MCF 10A (cell line): ENCODE data around the gene INTS11. TPM values are rescaled to one million over a fixed set of nuclear protein-coding genes. Genes with fewer than 3 reads are reported as not detected.
A peak's percentile ranks its signal among the peaks of the same experiment; 100 is the strongest.

Experiments
- BruUV-seq: library from RNA; stranded (reverse); fragments of 400-500 nt; replicated peaks from 2 replicates; lab custom pipeline; 2021; lab: Mats Ljungman, UMichigan
- CTCF ChIA-PET: fragments of 300-600 bp; sonication (Branson Sonifier 250); formaldehyde crosslinking; extraction: SDS; loops from one replicate; lab custom pipeline; 2021; ENCODE audit warnings: antibody characterized with exemption, inconsistent platforms; lab: Yijun Ruan, JAX
- POLR2A ChIA-PET: fragments of 300-600, 350-650 bp; sonication (Branson Sonifier 250); formaldehyde crosslinking; extraction: SDS; loops from one replicate; lab custom pipeline; 2020; ENCODE audit warnings: antibody characterized with exemption, inconsistent platforms; lab: Yijun Ruan, JAX
- DNase-seq: peaks from one replicate; pipeline ENCODE4 v3.0.0-alpha.2; 2018; ENCODE audit not compliant: unreplicated experiment
- H3K27ac Mint-ChIP-seq: one replicate; pipeline ENCODE4 v1.8.0; 2022; ENCODE audit warnings: mild to moderate bottlenecking, low read depth, mixed read lengths; ENCODE audit not compliant: unreplicated experiment
- H3K27me3 Mint-ChIP-seq: one replicate; pipeline ENCODE4 v1.8.0; 2022; ENCODE audit warnings: mixed read lengths; ENCODE audit not compliant: insufficient read depth, unreplicated experiment
- H3K36me3 Mint-ChIP-seq: one replicate; pipeline ENCODE4 v1.8.0; 2022; ENCODE audit warnings: mild to moderate bottlenecking, moderate library complexity, mixed read lengths; ENCODE audit not compliant: insufficient read depth, unreplicated experiment
- H3K4me1 Mint-ChIP-seq: one replicate; pipeline ENCODE4 v1.8.0; 2022; ENCODE audit warnings: mixed read lengths; ENCODE audit not compliant: insufficient read depth, unreplicated experiment
- H3K4me3 Mint-ChIP-seq: one replicate; pipeline ENCODE4 v1.8.0; 2022; ENCODE audit warnings: mild to moderate bottlenecking, moderate library complexity, mixed read lengths; ENCODE audit not compliant: unreplicated experiment
- H3K9me3 Mint-ChIP-seq: one replicate; pipeline ENCODE4 v1.8.0; 2022; ENCODE audit warnings: mixed read lengths; ENCODE audit not compliant: unreplicated experiment
- intact Hi-C: fragments of 100-400 bp; cut with micrococcal nuclease; formaldehyde crosslinking; loops from 2 replicates; pipeline ENCODE4 v1.14.1; 2022
- total RNA-seq: library from RNA; stranded (reverse); gene quantifications from 2 replicates; pipeline ENCODE4 v1.2.3, GENCODE V29; 2022
- TF ChIP-seq, protein P1 (sequence below): fragments of 200-600 bp; IDR thresholded peaks from one replicate; pipeline ENCODE4 v1.8.0; 2022; ENCODE audit warnings: antibody characterized with exemption, mild to moderate bottlenecking; ENCODE audit not compliant: unreplicated experiment

The INTS11 gene
- total RNA-seq, 1 experiment from 2014 or later, result 122 TPM

DNA sequence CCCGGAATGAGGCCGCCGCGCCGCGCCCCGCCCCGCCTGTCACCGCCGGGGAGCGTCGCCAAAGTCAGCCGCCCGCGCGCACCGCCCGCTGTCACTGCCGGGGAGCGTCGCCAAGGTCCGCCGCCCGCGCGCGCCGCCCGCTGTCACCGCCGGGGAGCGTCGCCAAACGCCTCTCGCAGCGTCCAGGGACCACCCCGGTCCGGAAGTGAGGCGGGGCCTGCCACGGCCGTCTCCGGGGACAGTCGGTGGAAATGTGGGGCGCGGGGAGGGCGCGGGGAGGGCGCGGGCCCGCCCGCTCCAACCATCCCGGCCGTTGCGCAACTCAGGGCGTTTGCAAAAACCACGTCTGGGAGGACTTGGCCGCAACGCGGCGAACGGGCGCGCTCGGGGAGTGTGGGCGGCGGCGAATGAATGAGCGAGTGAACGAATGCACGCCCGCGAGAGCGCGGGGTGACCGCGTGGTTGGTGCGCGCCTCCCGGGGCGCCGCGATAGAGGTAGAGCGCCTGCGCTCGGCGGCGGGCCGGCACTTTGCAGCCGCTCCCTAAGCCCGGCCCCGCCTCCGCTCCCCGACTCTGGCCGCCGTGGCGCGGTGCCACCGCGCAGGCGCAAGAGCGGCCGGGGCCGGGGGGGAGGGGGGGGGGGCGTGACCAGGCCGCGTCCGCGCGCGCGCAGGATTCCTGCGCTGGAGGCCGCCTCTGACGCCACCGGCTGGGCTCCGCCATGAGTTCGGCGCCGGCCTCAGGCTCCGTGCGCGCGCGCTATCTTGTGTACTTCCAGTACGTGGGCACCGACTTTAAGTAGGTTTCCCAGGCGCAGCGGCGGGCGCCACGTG, 16.3 kb downstream of the INTS11 start, which contains the start of the genes ACAP3 and PUSL1:
Gene ACAP3 (minus strand): TSS at position 8 of the 833 bp plus-strand sequence. CDS start 115 bp downstream, outside the sequence.
Gene PUSL1 (plus strand): TSS at position 675 of the 833 bp plus-strand sequence. CDS start 47 bp downstream, at position 722.
- BruUV-seq, result no TSS peak
- H3K4me1 Mint-ChIP-seq, result peaks cover 23% of the 10 kb centered on the region
- CTCF ChIA-PET, result no interaction called here
- intact Hi-C loops, result loop anchor here (1.0 kb wide), 1 partner anchor 40 kb away; no protein-coding TSS in a partner anchor
- TF ChIP-seq, protein P1, sequence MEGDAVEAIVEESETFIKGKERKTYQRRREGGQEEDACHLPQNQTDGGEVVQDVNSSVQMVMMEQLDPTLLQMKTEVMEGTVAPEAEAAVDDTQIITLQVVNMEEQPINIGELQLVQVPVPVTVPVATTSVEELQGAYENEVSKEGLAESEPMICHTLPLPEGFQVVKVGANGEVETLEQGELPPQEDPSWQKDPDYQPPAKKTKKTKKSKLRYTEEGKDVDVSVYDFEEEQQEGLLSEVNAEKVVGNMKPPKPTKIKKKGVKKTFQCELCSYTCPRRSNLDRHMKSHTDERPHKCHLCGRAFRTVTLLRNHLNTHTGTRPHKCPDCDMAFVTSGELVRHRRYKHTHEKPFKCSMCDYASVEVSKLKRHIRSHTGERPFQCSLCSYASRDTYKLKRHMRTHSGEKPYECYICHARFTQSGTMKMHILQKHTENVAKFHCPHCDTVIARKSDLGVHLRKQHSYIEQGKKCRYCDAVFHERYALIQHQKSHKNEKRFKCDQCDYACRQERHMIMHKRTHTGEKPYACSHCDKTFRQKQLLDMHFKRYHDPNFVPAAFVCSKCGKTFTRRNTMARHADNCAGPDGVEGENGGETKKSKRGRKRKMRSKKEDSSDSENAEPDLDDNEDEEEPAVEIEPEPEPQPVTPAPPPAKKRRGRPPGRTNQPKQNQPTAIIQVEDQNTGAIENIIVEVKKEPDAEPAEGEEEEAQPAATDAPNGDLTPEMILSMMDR, result no peak
- peaks cover 38% of the 10 kb centered on the region for H3K36me3 Mint-ChIP-seq
- POLR2A ChIA-PET, result no interaction called here
- peak within 1 kb of the TSS; percentile 63 for H3K27ac Mint-ChIP-seq
- no peaks in the 10 kb centered on the region for H3K9me3 Mint-ChIP-seq
- no peaks in the 10 kb centered on the region for H3K27me3 Mint-ChIP-seq
- H3K4me3 Mint-ChIP-seq, result peak within 1 kb of the TSS; percentile 81
- DNase-seq, result peak; percentile 90

DNA sequence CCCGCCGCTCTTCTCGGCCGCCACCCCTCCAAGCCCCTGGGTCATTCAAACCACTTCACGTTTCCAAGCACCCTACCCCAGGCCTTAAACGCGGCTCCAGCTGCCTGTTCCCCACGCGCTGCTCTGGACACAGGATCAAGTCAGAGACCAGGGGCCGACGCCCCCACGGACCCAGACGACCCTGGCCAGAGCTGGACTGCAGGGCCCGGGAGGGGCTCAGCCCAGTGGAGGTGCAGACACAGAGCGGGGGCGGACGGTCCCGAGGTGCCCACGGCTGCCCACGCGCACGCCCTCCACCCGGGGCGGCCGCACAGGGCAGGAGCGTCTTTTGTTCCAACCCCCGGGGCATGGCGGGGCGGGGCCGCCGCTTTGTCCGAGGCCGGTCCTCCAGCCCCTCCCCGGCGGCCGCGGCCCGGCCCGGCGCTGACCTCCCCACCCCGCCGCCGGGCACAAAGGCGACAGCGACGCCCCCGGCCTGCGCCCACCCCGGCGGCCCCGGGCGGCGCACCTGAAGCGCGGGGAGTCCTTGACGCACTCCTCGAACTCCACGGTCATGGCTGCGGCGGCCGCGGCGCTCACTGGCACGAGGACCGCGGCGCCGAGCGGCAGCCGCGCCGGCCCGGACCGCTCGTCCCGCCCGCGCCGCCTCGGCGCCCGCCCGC, 17.1 kb downstream of the INTS11 start:
- Mint-ChIP-seq H3K27me3 (no peaks in the 10 kb centered on the region), H3K9me3 (no peaks in the 10 kb centered on the region), H3K27ac (peak overlapping the region; percentile 63), H3K4me3 (peak overlapping the region; percentile 81), H3K36me3 (peaks cover 32% of the 10 kb centered on the region), H3K4me1 (peaks cover 23% of the 10 kb centered on the region)
- ChIA-PET CTCF (interaction anchor here (0.7 to 1.3 kb wide), 3 partner anchors 37 to 184 kb away, joined by 3 to 5 read pairs (median 4); no protein-coding TSS in a partner anchor), POLR2A (interaction anchor here (1.1 kb wide), 1 partner anchor 40 kb away, joined by 4 read pairs; no protein-coding TSS in a partner anchor)
- no peak for DNase-seq
- TF ChIP-seq, protein P1, result no peak
- no TSS peak for BruUV-seq
- intact Hi-C loops, result no loop called here

DNA sequence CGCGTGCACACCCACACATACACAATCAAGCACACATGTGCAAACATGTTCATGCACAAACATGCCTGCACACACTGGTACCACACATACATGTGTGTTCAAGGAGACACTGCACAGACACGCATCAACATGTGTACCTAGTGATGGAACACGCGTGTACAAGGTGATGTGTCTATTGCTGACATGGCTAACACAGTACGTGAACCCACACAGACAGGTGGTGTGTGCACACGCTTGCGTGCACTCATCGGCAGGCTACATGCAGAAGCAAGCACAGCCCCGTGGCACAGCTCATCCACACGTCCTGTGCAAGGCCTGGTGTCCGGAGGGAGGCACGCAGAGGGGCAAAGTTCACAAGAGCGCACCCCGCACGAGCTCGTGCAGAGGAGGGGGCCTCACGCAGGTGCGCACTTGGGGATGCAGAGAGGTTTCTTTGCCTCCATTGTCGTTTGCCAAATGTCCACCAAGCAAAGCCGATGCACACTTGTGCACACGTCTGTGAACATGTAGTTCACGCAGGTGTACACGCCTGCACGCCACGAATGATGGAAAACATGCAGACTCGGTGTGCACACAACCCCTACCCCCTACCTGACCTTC, 17.7 kb downstream of the INTS11 start:
- CTCF ChIA-PET, result interaction anchor here (0.7 to 1.3 kb wide), 3 partner anchors 38 to 184 kb away, joined by 3 to 5 read pairs (median 4); no protein-coding TSS in a partner anchor
- peaks cover 23% of the 10 kb centered on the region for H3K4me1 Mint-ChIP-seq
- no TSS peak for BruUV-seq
- POLR2A ChIA-PET, result interaction anchor here (1.1 kb wide), 1 partner anchor 41 kb away, joined by 4 read pairs; no protein-coding TSS in a partner anchor
- peak overlapping the region; percentile 81 for H3K4me3 Mint-ChIP-seq
- peak overlapping the region; percentile 63 for H3K27ac Mint-ChIP-seq
- H3K9me3 Mint-ChIP-seq, result no peaks in the 10 kb centered on the region
- H3K36me3 Mint-ChIP-seq, result peaks cover 31% of the 10 kb centered on the region
- intact Hi-C loops, result no loop called here
- TF ChIP-seq, protein P1, result no peak
- H3K27me3 Mint-ChIP-seq, result no peaks in the 10 kb centered on the region
- DNase-seq, result no peak
